Nephron progenitor cell (in vitro differentiated cells): Measurements from ENCODE around the gene WDR13.
"Not testable (repeated sequence)": the region's sequence is repeated elsewhere in the genome, so short reads cannot be mapped to it uniquely, and the experiment has no call there.

Experiments used
- DNase-seq: peaks from one replicate; pipeline ENCODE4 v3.0.0; 2021
- H3K27ac Mint-ChIP-seq: 2 replicates; pipeline ENCODE4 v1.8.0; 2021; ENCODE audit warnings: mild to moderate bottlenecking, moderate library complexity, mixed read lengths
- H3K27me3 Mint-ChIP-seq: 2 replicates; pipeline ENCODE4 v1.8.0; 2021; ENCODE audit warnings: mild to moderate bottlenecking, low read depth, mixed read lengths; ENCODE audit not compliant: poor library complexity
- H3K36me3 Mint-ChIP-seq: 2 replicates; pipeline ENCODE4 v1.8.0; 2021; ENCODE audit warnings: low read depth, mixed read lengths
- H3K4me1 Mint-ChIP-seq: 2 replicates; pipeline ENCODE4 v1.8.0; 2021; ENCODE audit warnings: mixed read lengths
- H3K4me3 Mint-ChIP-seq: 2 replicates; pipeline ENCODE4 v1.8.0; 2021; ENCODE audit warnings: mild to moderate bottlenecking, moderate library complexity, mixed read lengths
- H3K9me3 Mint-ChIP-seq: 2 replicates; pipeline ENCODE4 v1.8.0; 2021; ENCODE audit warnings: mild to moderate bottlenecking, moderate library complexity, mixed read lengths
- CTCF ChIP-seq: fragments of 200-600 bp; sonication (generic); IDR thresholded peaks from 2 replicates; pipeline ENCODE4 v1.5.0; 2021; ENCODE audit warnings: antibody characterized with exemption

WDR13 gene

GRCh38 chrX:48597353-48598264, at the start of gene WDR13:
Gene WDR13 (plus strand): TSS chrX:48597492. CDS start chrX:48597997, 505 bp downstream.
- peaks cover 4% of the 10 kb centered on the region for H3K36me3 Mint-ChIP-seq
- H3K4me1 Mint-ChIP-seq, result peaks cover 13% of the 10 kb centered on the region
- peaks cover 57% of the 10 kb centered on the region for H3K9me3 Mint-ChIP-seq
- TF ChIP-seq CTCF, result no peak
- H3K27ac Mint-ChIP-seq, result peak within 1 kb of the TSS; percentile 100
- peak; percentile 87 for DNase-seq
- H3K27me3 Mint-ChIP-seq, result peaks cover 12% of the 10 kb centered on the region
- peak within 1 kb of the TSS; percentile 97 for H3K4me3 Mint-ChIP-seq

- no peak for TF ChIP-seq CTCF
- Mint-ChIP-seq H3K4me1 (no peaks in the 10 kb centered on the region), H3K9me3 (peaks cover 36% of the 10 kb centered on the region), H3K4me3 (no peak overlapping the region), H3K36me3 (peaks cover 34% of the 10 kb centered on the region), H3K27ac (no peak overlapping the region), H3K27me3 (no peaks in the 10 kb centered on the region)
- DNase-seq, result no peak
These were observed 48.4 kb upstream of the WDR13 start for GRCh38 chrX:48548871-48549270.

GRCh38 chrX:48555731-48556325, 41.5 kb upstream of the WDR13 start:
- H3K9me3 Mint-ChIP-seq, result peaks cover 44% of the 10 kb centered on the region
- peak overlapping the region; percentile 81 for H3K27ac Mint-ChIP-seq
- not testable (repeated sequence) for H3K4me1 Mint-ChIP-seq, H3K4me3 Mint-ChIP-seq, DNase-seq, H3K27me3 Mint-ChIP-seq
- peaks cover 19% of the 10 kb centered on the region for H3K36me3 Mint-ChIP-seq

DNA sequence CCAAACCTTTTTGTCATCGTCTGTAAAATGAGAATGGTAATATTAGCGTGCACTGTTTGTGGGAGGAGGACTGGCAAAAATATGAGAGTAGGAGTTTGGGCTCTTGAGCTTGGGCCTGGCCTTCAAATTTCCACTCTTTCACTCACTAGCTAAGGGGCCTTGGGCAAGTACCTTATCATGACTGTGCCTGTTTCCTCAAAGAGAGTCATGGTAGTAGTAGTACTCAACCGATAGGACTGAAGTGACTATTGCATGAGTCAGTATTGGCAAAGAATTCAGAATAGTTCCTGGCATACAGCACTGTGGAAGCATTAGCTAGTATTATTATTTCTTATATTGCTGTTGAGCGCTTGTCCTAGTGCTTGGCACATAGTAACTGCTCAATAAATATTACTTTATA, 39.0 kb upstream of the WDR13 start:
- TF ChIP-seq CTCF, result no peak
- Mint-ChIP-seq H3K27me3 (no peaks in the 10 kb centered on the region), H3K27ac (no peak overlapping the region), H3K4me1 (no peaks in the 10 kb centered on the region), H3K4me3 (no peak overlapping the region), H3K9me3 (peaks cover 57% of the 10 kb centered on the region), H3K36me3 (peaks cover 21% of the 10 kb centered on the region)
- DNase-seq, result no peak

GRCh38 chrX:48559636-48560035, 37.7 kb upstream of the WDR13 start:
- Mint-ChIP-seq H3K27me3 (no peaks in the 10 kb centered on the region), H3K27ac (no peak overlapping the region), H3K9me3 (peaks cover 66% of the 10 kb centered on the region), H3K36me3 (peaks cover 21% of the 10 kb centered on the region), H3K4me3 (no peak overlapping the region), H3K4me1 (no peaks in the 10 kb centered on the region)
- DNase-seq, result no peak
- no peak for TF ChIP-seq CTCF

DNA sequence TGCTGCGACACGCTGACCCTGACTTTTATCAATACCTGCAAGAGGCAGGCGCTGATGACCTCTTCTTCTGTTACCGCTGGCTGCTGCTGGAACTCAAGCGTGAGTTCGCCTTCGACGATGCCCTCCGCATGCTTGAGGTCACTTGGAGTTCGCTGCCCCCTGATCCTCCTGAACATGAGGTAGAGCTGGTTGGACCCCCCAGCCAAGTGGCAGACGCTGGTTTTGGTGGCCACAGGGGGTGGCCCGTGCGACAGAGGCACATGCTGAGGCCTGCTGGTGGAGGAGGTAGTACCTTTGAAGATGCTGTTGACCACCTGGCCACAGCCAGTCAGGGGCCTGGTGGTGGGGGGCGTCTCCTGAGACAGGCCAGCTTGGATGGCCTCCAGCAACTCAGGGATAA, 37.2 kb upstream of the WDR13 start:
- Mint-ChIP-seq H3K9me3 (peaks cover 66% of the 10 kb centered on the region), H3K4me3 (no peak overlapping the region), H3K27me3 (no peaks in the 10 kb centered on the region), H3K36me3 (peaks cover 18% of the 10 kb centered on the region), H3K4me1 (no peaks in the 10 kb centered on the region), H3K27ac (no peak overlapping the region)
- no peak for TF ChIP-seq CTCF
- no peak for DNase-seq
